Neural crest cell (in vitro differentiated cells): Measurements from ENCODE around the gene TMBIM1. TPM values are rescaled to one million over a fixed set of nuclear protein-coding genes. Genes with fewer than 3 reads are reported as not detected.
A peak's percentile ranks its signal among the peaks of the same experiment; 100 is the strongest.

Source experiments
- DNase-seq: peaks from one replicate; pipeline ENCODE4 v3.0.0; 2021; ENCODE audit warnings: low read depth, mixed read lengths, low spot score
- H3K27ac Mint-ChIP-seq: one replicate; pipeline ENCODE4 v1.8.0; 2021; ENCODE audit warnings: mild to moderate bottlenecking, mixed read lengths; ENCODE audit not compliant: unreplicated experiment
- H3K27me3 Mint-ChIP-seq: 2 replicates; pipeline ENCODE4 v1.8.0; 2021; ENCODE audit warnings: low read depth, mild to moderate bottlenecking, mixed read lengths
- H3K36me3 Mint-ChIP-seq: 2 replicates; pipeline ENCODE4 v1.8.0; 2021; ENCODE audit warnings: low read depth, mild to moderate bottlenecking, mixed read lengths
- H3K4me1 Mint-ChIP-seq: 2 replicates; pipeline ENCODE4 v1.8.0; 2021; ENCODE audit warnings: mixed read lengths
- H3K4me3 Mint-ChIP-seq: one replicate; pipeline ENCODE4 v1.8.0; 2021; ENCODE audit warnings: mild to moderate bottlenecking, mixed read lengths
- H3K9me3 Mint-ChIP-seq: 2 replicates; pipeline ENCODE4 v1.8.0; 2021; ENCODE audit warnings: mixed read lengths
- CTCF ChIP-seq: fragments of 200-600 bp; sonication (generic); conservative IDR thresholded peaks from 2 replicates; pipeline ENCODE4 v1.5.0; 2021; ENCODE audit warnings: antibody characterized with exemption, mild to moderate bottlenecking
- total RNA-seq: library from RNA; stranded (reverse); gene quantifications from 2 replicates; pipeline ENCODE4 v1.2.1, GENCODE V29; 2021

TMBIM1 gene
- total RNA-seq, 1 donor from 2014 or later = 8.5 TPM

GRCh38 chr2:218320704-218321336 lies 28.5 kb upstream of the TMBIM1 start:
- Mint-ChIP-seq H3K36me3 (no peaks in the 10 kb centered on the region), H3K27me3 (peaks cover 61% of the 10 kb centered on the region), H3K4me3 (peak overlapping the region; percentile 74), H3K27ac (no peak overlapping the region), H3K9me3 (no peaks in the 10 kb centered on the region), H3K4me1 (peaks cover 20% of the 10 kb centered on the region)
- no peak for TF ChIP-seq CTCF
- DNase-seq = no peak

- no peak for DNase-seq
- Mint-ChIP-seq H3K4me1 (peaks cover 20% of the 10 kb centered on the region), H3K27me3 (peaks cover 55% of the 10 kb centered on the region), H3K4me3 (peak overlapping the region; percentile 74), H3K36me3 (no peaks in the 10 kb centered on the region), H3K9me3 (no peaks in the 10 kb centered on the region), H3K27ac (no peak overlapping the region)
- TF ChIP-seq CTCF = no peak
Measured at GRCh38 chr2:218319813-218320365, 27.6 kb upstream of the TMBIM1 start.

GRCh38 chr2:218318241-218318640 lies 25.9 kb upstream of the TMBIM1 start:
- no peak for TF ChIP-seq CTCF
- Mint-ChIP-seq H3K4me3 (no peak overlapping the region), H3K9me3 (no peaks in the 10 kb centered on the region), H3K27me3 (peaks cover 41% of the 10 kb centered on the region), H3K36me3 (no peaks in the 10 kb centered on the region), H3K4me1 (peaks cover 8% of the 10 kb centered on the region), H3K27ac (no peak overlapping the region)
- DNase-seq = no peak

GRCh38 chr2:218317835-218318234 lies 25.5 kb upstream of the TMBIM1 start:
- Mint-ChIP-seq H3K4me1 (peaks cover 8% of the 10 kb centered on the region), H3K27ac (no peak overlapping the region), H3K27me3 (peaks cover 41% of the 10 kb centered on the region), H3K4me3 (no peak overlapping the region), H3K36me3 (no peaks in the 10 kb centered on the region), H3K9me3 (no peaks in the 10 kb centered on the region)
- DNase-seq = no peak
- no peak for TF ChIP-seq CTCF

GRCh38 chr2:218317303-218317630 lies 25.0 kb upstream of the TMBIM1 start:
- H3K36me3 Mint-ChIP-seq = no peaks in the 10 kb centered on the region
- H3K27ac Mint-ChIP-seq = no peak overlapping the region
- H3K9me3 Mint-ChIP-seq = no peaks in the 10 kb centered on the region
- no peak for TF ChIP-seq CTCF
- no peak overlapping the region for H3K4me3 Mint-ChIP-seq
- H3K4me1 Mint-ChIP-seq = peaks cover 3% of the 10 kb centered on the region
- DNase-seq = no peak
- H3K27me3 Mint-ChIP-seq = peaks cover 37% of the 10 kb centered on the region
